ENCODE results near the gene FOCAD.

FOCAD gene

DNA sequence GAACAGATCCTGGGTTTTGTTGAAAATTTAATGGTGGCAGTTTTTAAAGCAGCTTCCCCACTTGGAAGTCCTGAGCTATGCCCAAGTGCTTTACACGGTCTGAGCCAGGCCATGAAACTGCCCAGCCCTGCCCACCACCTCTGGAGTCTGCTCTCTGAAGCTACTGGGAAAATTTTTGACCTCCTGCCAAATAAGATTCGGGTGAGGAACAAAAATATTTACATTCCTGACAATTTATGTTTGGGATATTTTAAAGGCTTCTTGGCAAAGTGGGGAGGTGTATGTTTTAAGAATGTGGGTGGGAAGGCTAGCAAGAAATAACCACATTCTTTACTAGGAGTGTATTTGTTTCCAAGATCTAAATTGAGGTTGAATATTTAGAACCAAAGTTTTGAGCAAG lies 297.4 kb downstream of the FOCAD start:
- DNase-seq, result peak; percentile 64

DNA sequence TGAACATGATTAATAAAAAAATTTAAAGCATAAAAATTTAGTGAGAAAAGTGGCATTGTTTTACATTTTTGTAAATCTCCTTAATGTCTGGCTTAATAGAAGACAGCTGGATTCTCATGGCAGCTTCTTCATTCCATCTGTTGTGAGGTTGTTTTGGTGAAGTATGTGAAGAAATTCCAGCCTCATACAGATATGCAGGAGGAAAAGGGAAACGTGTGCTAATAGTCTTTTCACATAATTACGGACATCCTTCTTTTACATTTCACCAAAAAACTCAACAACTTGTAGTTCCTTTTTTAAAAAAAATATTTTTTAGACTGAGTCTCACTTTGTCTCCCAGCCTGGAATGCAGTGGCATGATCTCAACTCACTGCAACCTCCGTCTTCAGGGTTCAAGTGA lies 300.4 kb downstream of the FOCAD start:
- no peak for DNase-seq

GRCh38 chr9:20985851-20986600 lies 302.0 kb downstream of the FOCAD start:
- DNase-seq, result no peak

DNA sequence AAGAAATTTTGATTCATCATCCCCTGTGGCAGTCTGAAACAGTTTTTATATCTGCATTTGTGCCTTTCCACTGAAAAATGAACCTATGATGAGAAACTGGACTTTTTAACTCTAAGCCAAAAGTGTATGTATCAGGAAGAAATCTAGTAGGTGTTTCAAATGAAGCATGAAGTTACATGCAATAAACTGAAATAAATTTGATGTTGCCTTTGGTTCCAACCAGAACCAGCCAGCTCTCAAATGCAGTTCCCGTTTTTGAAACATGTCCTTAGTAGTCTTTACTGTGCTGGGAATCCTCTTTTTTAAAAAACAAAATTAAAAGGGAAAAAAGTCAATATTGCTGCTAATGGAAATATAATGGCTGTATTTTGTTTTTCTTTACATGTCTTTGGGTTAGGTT lies 303.5 kb downstream of the FOCAD start:
- DNase-seq, result no peak

DNA sequence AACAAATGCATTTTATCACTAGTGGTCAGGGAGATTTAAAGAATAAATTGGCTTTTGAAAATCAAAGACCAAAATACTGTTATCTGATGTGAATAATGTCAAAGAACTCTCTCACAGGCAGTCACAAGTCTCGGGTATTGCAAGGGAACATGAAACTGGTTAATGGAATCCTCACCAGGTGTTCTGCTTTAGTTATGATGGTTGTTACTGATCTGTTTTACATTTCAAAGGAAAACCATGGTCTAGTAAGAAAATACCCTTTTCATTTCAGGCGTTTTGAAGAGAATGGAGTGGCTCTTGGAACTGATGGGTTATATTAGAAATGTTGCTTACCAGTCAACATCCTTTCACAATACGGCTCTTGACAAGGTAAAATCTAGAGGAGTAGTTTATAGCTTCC lies 304.0 kb downstream of the FOCAD start:
- DNase-seq, result no peak

GRCh38 chr9:20988671-20989315 lies 304.7 kb downstream of the FOCAD start:
- DNase-seq, result no peak

DNA sequence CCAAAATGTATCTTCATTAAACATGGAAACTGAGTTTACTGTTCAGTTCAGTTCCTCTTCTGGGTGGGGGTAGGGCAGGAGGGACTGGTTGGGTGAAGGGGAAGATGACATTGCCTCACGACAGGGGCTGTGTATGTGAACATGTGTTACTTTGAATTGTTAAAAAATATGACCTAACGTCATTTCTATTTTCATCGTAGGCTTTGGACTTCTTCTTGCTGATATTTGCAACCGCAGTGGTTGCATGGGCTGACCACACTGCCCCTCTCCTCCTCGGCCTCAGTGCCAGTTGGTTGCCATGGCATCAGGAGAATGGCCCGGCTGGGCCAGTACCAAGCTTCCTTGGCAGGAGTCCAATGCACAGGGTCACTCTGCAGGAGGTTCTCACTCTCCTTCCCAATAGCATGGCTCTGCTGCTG lies 305.9 kb downstream of the FOCAD start:
- DNase-seq, result no peak

DNA sequence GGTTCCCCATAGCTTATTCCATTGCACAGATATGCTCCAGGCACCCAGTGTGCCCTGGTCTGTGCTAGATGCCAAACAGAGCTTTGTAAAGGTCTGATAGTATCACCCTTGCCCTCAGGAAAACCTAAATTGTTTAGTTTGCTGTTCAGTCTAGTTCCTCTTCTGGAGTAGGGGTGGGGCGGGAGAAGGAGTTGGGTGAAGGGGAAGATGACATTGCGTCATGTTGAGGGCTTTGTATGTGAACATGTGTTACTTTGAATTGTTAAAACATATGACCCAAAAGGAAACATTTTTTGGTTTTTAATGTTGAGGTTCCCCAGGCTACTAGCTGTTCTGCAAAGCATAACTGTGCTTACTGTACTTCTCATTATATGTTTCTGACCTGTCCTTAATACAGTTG lies 306.8 kb downstream of the FOCAD start:
- no peak for DNase-seq

GRCh38 chr9:20994486-20994885 lies 310.4 kb downstream of the FOCAD start:
- no peak for DNase-seq

GRCh38 chr9:20995616-20996015 lies 311.6 kb downstream of the FOCAD start:
- DNase-seq, result no peak

- DNase-seq, result no peak
These were observed 312.8 kb downstream of the FOCAD start for GRCh38 chr9:20996809-20997208.

DNA sequence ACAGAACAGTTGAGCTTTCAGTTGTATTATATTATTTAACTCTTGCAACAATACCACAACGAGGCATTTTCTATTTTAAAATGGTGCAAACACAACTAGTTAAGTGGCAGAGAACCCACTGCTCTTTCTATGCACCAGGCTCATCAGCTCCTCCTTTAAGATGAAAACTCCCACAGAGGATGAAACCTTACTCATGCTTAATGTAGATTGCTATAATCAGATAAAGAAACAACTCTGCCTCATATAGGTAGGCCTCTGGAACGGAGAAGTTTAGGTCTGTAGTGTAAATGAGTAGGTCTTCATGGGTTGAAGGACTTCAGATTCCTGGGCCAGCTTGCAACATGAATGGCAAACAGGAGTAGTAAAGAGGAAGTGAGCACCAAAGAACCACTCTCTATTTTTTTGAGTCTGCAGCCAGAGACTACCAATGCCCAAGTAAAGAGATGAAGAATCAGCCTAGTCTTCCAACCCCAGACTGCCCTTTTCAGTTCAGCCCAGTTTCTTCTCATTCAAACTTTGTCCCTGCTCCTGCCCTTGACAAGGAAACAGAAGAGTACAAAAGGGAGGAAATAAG lies 313.5 kb downstream of the FOCAD start:
- DNase-seq, result no peak

DNA sequence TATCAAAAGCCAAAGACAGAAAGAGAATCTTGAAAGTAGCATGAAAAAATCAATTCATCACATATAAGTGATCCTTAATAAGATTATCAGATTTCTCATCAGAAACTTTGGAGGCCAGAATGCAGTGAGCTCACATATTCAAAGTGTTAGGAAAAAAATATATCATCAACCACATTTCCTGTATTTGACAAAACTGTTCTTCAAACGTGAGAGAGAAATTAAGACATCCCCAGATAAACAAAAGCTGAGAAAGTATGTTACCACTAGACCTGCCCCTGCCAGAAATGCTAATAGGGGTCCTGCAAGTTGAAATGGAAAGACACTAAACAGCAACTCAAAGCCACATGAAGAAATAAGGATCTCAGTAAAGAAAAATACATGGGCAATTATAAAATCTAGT lies 317.5 kb downstream of the FOCAD start:
- DNase-seq, result no peak

GRCh38 chr9:21002040-21002439 lies 318.0 kb downstream of the FOCAD start:
- DNase-seq, result no peak

GRCh38 chr9:21015129-21015815 lies 331.2 kb downstream of the FOCAD start:
- no peak for DNase-seq

DNA sequence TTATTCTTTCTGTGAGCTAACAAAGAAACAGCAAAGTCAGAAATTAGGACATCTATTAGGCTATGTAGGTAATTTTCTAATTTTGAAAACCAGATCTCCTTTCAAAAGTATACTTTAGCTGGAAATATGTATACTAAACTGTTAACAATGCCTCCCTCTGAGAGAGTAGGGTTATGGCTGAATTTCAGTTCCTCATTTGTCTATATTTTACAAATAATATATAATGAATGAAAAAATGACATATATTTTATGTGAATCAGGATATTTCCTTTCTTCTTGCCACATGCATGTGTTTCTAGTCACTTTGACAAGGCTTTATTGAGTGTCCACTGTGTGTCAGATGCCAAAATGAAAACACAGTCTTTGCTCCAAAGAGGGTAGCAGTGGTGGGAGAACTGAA lies 331.9 kb downstream of the FOCAD start:
- DNase-seq, result no peak

DNA sequence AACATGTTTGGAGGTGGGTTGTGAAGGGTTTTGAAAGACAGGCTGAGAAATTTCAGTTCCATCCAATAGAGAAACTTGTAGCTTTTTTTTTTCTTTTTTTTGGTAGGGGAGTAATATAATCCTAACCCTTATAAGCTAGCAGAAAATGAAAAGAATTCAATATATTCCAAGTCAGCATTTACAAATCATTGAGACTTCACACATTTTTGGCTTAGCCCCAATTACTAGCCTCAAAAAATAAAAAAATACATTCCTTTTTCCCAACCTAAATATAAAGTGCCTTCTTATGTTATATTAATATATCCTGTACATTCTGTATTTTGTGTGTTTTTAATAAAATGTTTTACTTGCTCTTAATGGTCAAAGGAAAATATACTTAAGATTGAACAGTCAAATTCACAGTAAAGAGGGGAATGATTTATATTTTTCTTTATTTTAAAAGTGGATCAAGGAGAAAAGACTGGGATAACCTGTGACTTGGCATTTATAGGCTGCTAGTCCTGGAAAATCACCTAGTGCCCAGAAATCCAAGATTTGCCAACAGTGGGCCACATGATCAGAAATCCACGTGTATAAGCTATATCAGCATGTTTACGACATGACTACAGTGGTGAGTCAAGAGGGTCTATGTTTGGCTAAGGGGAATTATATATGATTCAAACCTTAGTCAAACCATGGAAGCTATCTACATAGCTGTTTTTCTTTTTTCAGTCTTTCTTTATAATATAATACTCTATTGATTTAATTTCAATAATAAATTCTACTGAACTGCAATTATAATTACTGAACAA lies 332.8 kb downstream of the FOCAD start:
- DNase-seq, result no peak

DNA sequence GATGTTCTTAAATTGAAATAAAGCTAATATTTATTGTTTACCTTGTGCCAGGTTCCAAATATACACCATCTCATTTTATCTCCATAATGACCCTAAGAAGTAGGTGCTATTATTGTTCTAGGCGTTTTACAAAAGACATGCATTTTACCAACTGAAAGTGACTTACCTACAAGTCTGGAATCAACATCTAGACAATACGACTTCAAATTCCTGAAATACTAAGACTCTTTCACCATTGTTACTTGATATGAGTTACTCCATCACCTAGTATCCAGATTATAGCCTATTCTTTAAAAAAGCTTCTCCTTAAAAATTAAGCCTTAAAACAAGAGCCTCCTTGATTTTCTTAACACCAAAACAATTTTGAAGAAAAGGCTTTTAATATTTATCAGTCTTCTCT lies 334.1 kb downstream of the FOCAD start:
- DNase-seq, result no peak

- no peak for DNase-seq
These were observed 339.8 kb downstream of the FOCAD start for GRCh38 chr9:21023861-21024260.

- DNase-seq, result no peak
These were observed 343.2 kb downstream of the FOCAD start for GRCh38 chr9:21027295-21027694.

GRCh38 chr9:21028466-21028865 lies 344.4 kb downstream of the FOCAD start:
- DNase-seq, result no peak

GRCh38 chr9:21029661-21030060 lies 345.6 kb downstream of the FOCAD start:
- no peak for DNase-seq

Measured in NCI-H446 treated with DMSO at 0.1 percent for 48 hours (cell line).